KMS-11 (cell line): ENCODE measurements around the gene MECR.
A peak's percentile ranks its signal among the peaks of the same experiment; 100 is the strongest.

Experiments used
- H2AFZ ChIP-seq: fragments of 200-600 bp; sonication (generic); 2 replicates; pipeline ENCODE4 v1.6.1; 2016; ENCODE audit warnings: antibody characterized with exemption, mixed run types, low read depth
- H3K27ac ChIP-seq: fragments of 200-600 bp; sonication (generic); 2 replicates; pipeline ENCODE4 v1.6.1; 2016; ENCODE audit warnings: mild to moderate bottlenecking, mixed run types
- H3K27me3 ChIP-seq: fragments of 200-600 bp; sonication (generic); 2 replicates; pipeline ENCODE4 v1.6.1; 2017; ENCODE audit warnings: mild to moderate bottlenecking, low read depth, mixed run types, moderate library complexity; ENCODE audit not compliant: insufficient read depth
- H3K36me3 ChIP-seq: fragments of 200-600 bp; sonication (generic); 2 replicates; pipeline ENCODE4 v1.6.1; 2017; ENCODE audit warnings: mild to moderate bottlenecking, mixed run types; ENCODE audit not compliant: insufficient read depth
- H3K4me1 ChIP-seq: fragments of 200-600 bp; sonication (generic); 2 replicates; pipeline ENCODE4 v1.6.1; 2016; ENCODE audit warnings: mild to moderate bottlenecking, low read depth, mixed run types; ENCODE audit not compliant: poor library complexity, severe bottlenecking
- H3K4me2 ChIP-seq: fragments of 200-600 bp; sonication (generic); 2 replicates; pipeline ENCODE4 v1.7.0; 2016; ENCODE audit warnings: mild to moderate bottlenecking, mixed run types
- H3K4me3 ChIP-seq: fragments of 200-600 bp; sonication (generic); IDR thresholded peaks from 2 replicates; pipeline ENCODE4 v1.6.1; 2017; ENCODE audit warnings: low read depth, low read length, mixed read lengths; ENCODE audit not compliant: insufficient read depth
- H3K79me2 ChIP-seq: fragments of 200-600 bp; sonication (generic); 2 replicates; pipeline ENCODE4 v1.6.1; 2016; ENCODE audit warnings: low read depth, mixed run types; ENCODE audit not compliant: insufficient read depth
- H3K9ac ChIP-seq: fragments of 200-600 bp; sonication (generic); 2 replicates; pipeline ENCODE4 v1.6.1; 2016; ENCODE audit warnings: mild to moderate bottlenecking, mixed run types
- H4K20me1 ChIP-seq: fragments of 200-600 bp; sonication (generic); 2 replicates; pipeline ENCODE4 v1.6.1; 2016; ENCODE audit warnings: mild to moderate bottlenecking, mixed run types; ENCODE audit not compliant: insufficient read depth
- TF ChIP-seq, protein P1 (sequence below): fragments of 200-600 bp; sonication (generic); conservative IDR thresholded peaks from 2 replicates; pipeline ENCODE4 v1.6.1; 2017; ENCODE audit warnings: low read depth, mild to moderate bottlenecking, antibody characterized with exemption, low read length, moderate library complexity, mixed read lengths

The MECR gene

GRCh38 chr1:29200906-29201594 is 29.7 kb downstream of the MECR start:
- Histone ChIP-seq H3K9ac (no peak overlapping the region), H2AFZ (no peak overlapping the region)
- TF ChIP-seq, protein P1, sequence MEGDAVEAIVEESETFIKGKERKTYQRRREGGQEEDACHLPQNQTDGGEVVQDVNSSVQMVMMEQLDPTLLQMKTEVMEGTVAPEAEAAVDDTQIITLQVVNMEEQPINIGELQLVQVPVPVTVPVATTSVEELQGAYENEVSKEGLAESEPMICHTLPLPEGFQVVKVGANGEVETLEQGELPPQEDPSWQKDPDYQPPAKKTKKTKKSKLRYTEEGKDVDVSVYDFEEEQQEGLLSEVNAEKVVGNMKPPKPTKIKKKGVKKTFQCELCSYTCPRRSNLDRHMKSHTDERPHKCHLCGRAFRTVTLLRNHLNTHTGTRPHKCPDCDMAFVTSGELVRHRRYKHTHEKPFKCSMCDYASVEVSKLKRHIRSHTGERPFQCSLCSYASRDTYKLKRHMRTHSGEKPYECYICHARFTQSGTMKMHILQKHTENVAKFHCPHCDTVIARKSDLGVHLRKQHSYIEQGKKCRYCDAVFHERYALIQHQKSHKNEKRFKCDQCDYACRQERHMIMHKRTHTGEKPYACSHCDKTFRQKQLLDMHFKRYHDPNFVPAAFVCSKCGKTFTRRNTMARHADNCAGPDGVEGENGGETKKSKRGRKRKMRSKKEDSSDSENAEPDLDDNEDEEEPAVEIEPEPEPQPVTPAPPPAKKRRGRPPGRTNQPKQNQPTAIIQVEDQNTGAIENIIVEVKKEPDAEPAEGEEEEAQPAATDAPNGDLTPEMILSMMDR = no peak

GRCh38 chr1:29197993-29198392 is 32.7 kb downstream of the MECR start:
- Histone ChIP-seq H2AFZ (no peak overlapping the region), H3K4me2 (no peak overlapping the region), H3K36me3 (no peaks in the 10 kb centered on the region), H4K20me1 (no peaks in the 10 kb centered on the region), H3K79me2 (no peaks in the 10 kb centered on the region), H3K4me1 (peaks cover 21% of the 10 kb centered on the region), H3K9ac (no peak overlapping the region), H3K27me3 (no peaks in the 10 kb centered on the region), H3K27ac (no peak overlapping the region), H3K4me3 (no peak overlapping the region)
- TF ChIP-seq, protein P1 = no peak

More at GRCh38 chr1:29200906-29201594, 29.7 kb downstream of the MECR start:
- H3K27me3 ChIP-seq = no peaks in the 10 kb centered on the region
- H3K4me2 ChIP-seq = no peak overlapping the region
- no peak overlapping the region for H3K27ac ChIP-seq
- no peak overlapping the region for H3K4me3 ChIP-seq
- H4K20me1 ChIP-seq = no peaks in the 10 kb centered on the region
- peaks cover 22% of the 10 kb centered on the region for H3K4me1 ChIP-seq
- H3K36me3 ChIP-seq = no peaks in the 10 kb centered on the region
- H3K79me2 ChIP-seq = no peaks in the 10 kb centered on the region

- H4K20me1 ChIP-seq = no peaks in the 10 kb centered on the region
- no peak overlapping the region for H3K27ac ChIP-seq
- TF ChIP-seq, protein P1 = peak; percentile 42
- H3K27me3 ChIP-seq = no peaks in the 10 kb centered on the region
- H3K4me2 ChIP-seq = no peak overlapping the region
- peaks cover 17% of the 10 kb centered on the region for H3K4me1 ChIP-seq
- H3K9ac ChIP-seq = no peak overlapping the region
- no peak overlapping the region for H2AFZ ChIP-seq
- no peaks in the 10 kb centered on the region for H3K36me3 ChIP-seq
- no peak overlapping the region for H3K4me3 ChIP-seq
- H3K79me2 ChIP-seq = no peaks in the 10 kb centered on the region
Measured at GRCh38 chr1:29197590-29197924, 33.2 kb downstream of the MECR start.

DNA sequence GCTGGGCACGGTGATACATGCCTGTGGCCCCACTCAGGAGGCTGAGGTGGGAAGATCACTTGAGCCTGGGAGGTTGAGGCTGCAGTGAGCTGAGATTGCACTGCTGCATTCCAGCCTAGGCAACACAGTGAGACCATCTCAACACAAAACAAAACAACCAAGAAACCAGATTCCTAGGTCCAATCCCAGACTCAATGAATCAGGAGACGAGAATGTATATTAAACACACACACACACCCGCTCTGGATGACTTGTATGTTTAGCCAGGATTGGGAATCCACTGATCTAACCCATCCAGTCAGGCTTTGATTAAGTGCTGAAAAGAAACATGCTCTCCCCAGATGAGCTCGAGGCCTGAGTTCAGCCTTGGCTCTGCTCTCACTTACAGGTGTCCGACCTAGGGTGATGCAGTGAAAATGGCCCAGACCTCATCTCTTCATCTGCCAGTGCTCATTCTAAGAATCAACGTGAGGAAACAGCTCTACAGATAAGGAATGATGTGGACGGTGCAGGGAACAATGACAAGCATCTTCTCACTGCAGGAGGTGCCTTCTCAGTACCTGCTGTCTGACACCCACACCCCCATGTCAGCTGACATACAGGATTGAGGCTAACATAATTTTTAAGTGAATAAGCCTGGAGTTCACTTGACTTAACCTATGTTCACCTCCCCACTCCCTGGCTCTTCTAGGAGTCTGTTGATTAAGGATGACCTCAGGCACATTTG is 33.7 kb downstream of the MECR start:
- Histone ChIP-seq H3K27me3 (no peaks in the 10 kb centered on the region), H3K4me1 (peaks cover 11% of the 10 kb centered on the region), H3K4me3 (no peak overlapping the region), H3K27ac (no peak overlapping the region), H3K9ac (no peak overlapping the region), H3K4me2 (no peak overlapping the region), H2AFZ (no peak overlapping the region), H3K36me3 (no peaks in the 10 kb centered on the region), H4K20me1 (no peaks in the 10 kb centered on the region), H3K79me2 (no peaks in the 10 kb centered on the region)
- TF ChIP-seq, protein P1 = no peak
